Measurements from ENCODE around the gene CD33.
"Not testable (repeated sequence)": the region's sequence is repeated elsewhere in the genome, so short reads cannot be mapped to it uniquely, and the experiment has no call there.

The CD33 gene

GRCh38 chr19:51224898-51225393, at the start of gene CD33:
Gene CD33 (plus strand): TSS chr19:51225080. CDS start chr19:51225119, 39 bp downstream.
- DNase-seq (ENCODE audit: low spot score): not testable (repeated sequence)

- no peak for DNase-seq (ENCODE audit: low spot score)
Observed at GRCh38 chr19:51179256-51179655, 45.6 kb upstream of the CD33 start.

GRCh38 chr19:51181377-51181912, 43.4 kb upstream of the CD33 start:
- no peak for DNase-seq (ENCODE audit: low spot score)

- DNase-seq (ENCODE audit: low spot score): no peak
Observed at GRCh38 chr19:51181913-51182419, 42.9 kb upstream of the CD33 start.

GRCh38 chr19:51183629-51184028, 41.3 kb upstream of the CD33 start:
- DNase-seq (ENCODE audit: low spot score): no peak

- no peak for DNase-seq (ENCODE audit: low spot score)
Observed at GRCh38 chr19:51185069-51185867, 39.6 kb upstream of the CD33 start.

GRCh38 chr19:51185868-51186215, 39.0 kb upstream of the CD33 start:
- DNase-seq (ENCODE audit: low spot score): no peak

GRCh38 chr19:51186323-51186722, 38.6 kb upstream of the CD33 start:
- no peak for DNase-seq (ENCODE audit: low spot score)

- no peak for DNase-seq (ENCODE audit: low spot score)
Observed at GRCh38 chr19:51187395-51188226, 37.3 kb upstream of the CD33 start.

GRCh38 chr19:51188227-51188559, 36.7 kb upstream of the CD33 start:
- no peak for DNase-seq (ENCODE audit: low spot score)

- no peak for DNase-seq (ENCODE audit: low spot score)
Observed at GRCh38 chr19:51192689-51193088, 32.2 kb upstream of the CD33 start.

- no peak for DNase-seq (ENCODE audit: low spot score)
Observed at GRCh38 chr19:51194527-51195315, 30.2 kb upstream of the CD33 start.

GRCh38 chr19:51195316-51195586, 29.6 kb upstream of the CD33 start:
- DNase-seq (ENCODE audit: low spot score): no peak

GRCh38 chr19:51195616-51196015, 29.3 kb upstream of the CD33 start:
- no peak for DNase-seq (ENCODE audit: low spot score)

GRCh38 chr19:51196181-51196580, 28.7 kb upstream of the CD33 start:
- no peak for DNase-seq (ENCODE audit: low spot score)

GRCh38 chr19:51198641-51199040, 26.2 kb upstream of the CD33 start:
- DNase-seq (ENCODE audit: low spot score): no peak

- no peak for DNase-seq (ENCODE audit: low spot score)
Observed at GRCh38 chr19:51200071-51200666, 24.7 kb upstream of the CD33 start.

GRCh38 chr19:51201712-51202111, 23.2 kb upstream of the CD33 start:
- DNase-seq (ENCODE audit: low spot score): no peak

- DNase-seq (ENCODE audit: low spot score): no peak
Observed at GRCh38 chr19:51203916-51204315, 21.0 kb upstream of the CD33 start.

GRCh38 chr19:51204321-51204720, 20.6 kb upstream of the CD33 start:
- DNase-seq (ENCODE audit: low spot score): no peak

- DNase-seq (ENCODE audit: low spot score): no peak
Observed at GRCh38 chr19:51207747-51208146, 17.1 kb upstream of the CD33 start.
